GM23248 (cell line): Measurements from ENCODE around the gene ABCA1.

Experiments used
- EZH2 ChIP-seq: fragments of 200-600 bp; sonication (generic); IDR thresholded peaks from 2 replicates; pipeline ENCODE4 v1.6.1; 2018; ENCODE audit warnings: antibody characterized with exemption, mild to moderate bottlenecking; ENCODE audit not compliant: insufficient read depth, poor library complexity, severe bottlenecking
- EZH2phosphoT487 ChIP-seq: fragments of 200-600 bp; sonication (generic); IDR thresholded peaks from 2 replicates; pipeline ENCODE4 v1.6.1; 2018; ENCODE audit warnings: antibody characterized with exemption, moderate library complexity, mild to moderate bottlenecking, low read depth; ENCODE audit not compliant: insufficient read depth

- no peak for TF ChIP-seq EZH2phosphoT487
- no peak for TF ChIP-seq EZH2
Measured at GRCh38 chr9:104923289-104923688, 4.7 kb downstream of the ABCA1 start.
